Measurements from ENCODE around the gene MCOLN1.
A peak's percentile ranks its signal among the peaks of the same experiment; 100 is the strongest.

Gene MCOLN1

GRCh38 chr19:7504684-7505083, 17.7 kb upstream of the MCOLN1 start:
- no peak for DNase-seq

GRCh38 chr19:7505288-7505681, 17.1 kb upstream of the MCOLN1 start:
- peak in 1 of 2 experiments; percentile 14 for DNase-seq

- DNase-seq = peak; percentile 47 to 67
Observed at GRCh38 chr19:7505682-7506384, 16.6 kb upstream of the MCOLN1 start.

- peak; percentile 82 for DNase-seq
Observed at GRCh38 chr19:7506385-7507328, 15.8 kb upstream of the MCOLN1 start.

GRCh38 chr19:7507884-7508283, 14.5 kb upstream of the MCOLN1 start:
- DNase-seq = peak; percentile 65 to 82

- no peak for DNase-seq
Observed at GRCh38 chr19:7509625-7510024, 12.8 kb upstream of the MCOLN1 start.

- no peak for DNase-seq
Observed at GRCh38 chr19:7512400-7512851, 10.0 kb upstream of the MCOLN1 start.

GRCh38 chr19:7513809-7514642, 8.4 kb upstream of the MCOLN1 start:
- no peak for DNase-seq

- DNase-seq = no peak
Observed at GRCh38 chr19:7515110-7515644, 7.2 kb upstream of the MCOLN1 start.

- peak; percentile 18 to 70 for DNase-seq
Observed at GRCh38 chr19:7515645-7516151, 6.7 kb upstream of the MCOLN1 start, which contains the start of gene ZNF358. TSS of gene ZNF358 (plus strand) at chr19:7516103. CDS start at chr19:7519243, 3,140 bp downstream.

- no peak for DNase-seq
Observed at GRCh38 chr19:7516333-7516732, 6.1 kb upstream of the MCOLN1 start.

GRCh38 chr19:7516878-7517277, 5.5 kb upstream of the MCOLN1 start:
- no peak for DNase-seq

GRCh38 chr19:7519361-7520130, 2.9 kb upstream of the MCOLN1 start:
- no peak for DNase-seq

GRCh38 chr19:7520131-7521051, 2.0 kb upstream of the MCOLN1 start:
- no peak for DNase-seq

- DNase-seq = no peak
Observed at GRCh38 chr19:7521551-7522071, 813 bp upstream of the MCOLN1 start.

GRCh38 chr19:7522923-7523667, 671 bp downstream of the MCOLN1 start:
- no peak for DNase-seq

- no peak for DNase-seq
Observed at GRCh38 chr19:7524523-7524922, 2.1 kb downstream of the MCOLN1 start.

GRCh38 chr19:7524992-7525739, 2.7 kb downstream of the MCOLN1 start:
- DNase-seq = no peak

All from SHP77 (cell line).